Fibroblast of pulmonary artery (primary cell): Measurements from ENCODE around the gene VTI1B.

Experiments used
- DNase-seq: peaks from one replicate; pipeline ENCODE4 v3.0.0-alpha.2; 2010; ENCODE audit warnings: low read depth
- H3K4me3 ChIP-seq: replicated peaks from 2 replicates; pipeline ENCODE4 v1.5.1; 2011; ENCODE audit warnings: low read depth, mild to moderate bottlenecking, control low read depth, low read length, moderate library complexity
- TF ChIP-seq, protein P1 (sequence below): IDR thresholded peaks from 2 replicates; pipeline ENCODE4 v1.5.1; 2011; ENCODE audit warnings: mild to moderate bottlenecking, control low read depth, low read length, inconsistent platforms; ENCODE audit errors: missing control alignments

The VTI1B gene

DNA sequence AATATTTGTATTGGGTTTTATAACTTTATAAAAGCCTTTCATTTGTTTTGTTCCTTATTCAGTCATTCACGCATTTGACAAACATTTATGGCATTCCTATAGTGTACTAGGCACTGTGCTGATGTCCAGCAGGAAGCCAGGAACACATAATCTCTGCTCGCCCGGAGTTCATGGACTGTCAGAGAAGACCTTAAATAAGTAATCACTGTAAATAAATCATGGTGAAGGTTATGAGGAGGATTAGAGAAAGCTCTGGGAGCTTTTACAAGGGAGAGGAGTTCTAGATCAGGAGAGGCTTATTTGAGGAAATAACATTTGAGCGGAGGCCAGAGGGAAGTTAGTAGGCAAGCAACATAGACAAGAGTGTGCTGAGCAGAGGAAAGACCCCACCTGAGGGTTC is 22.6 kb upstream of the VTI1B start:
- DNase-seq, result no peak
- TF ChIP-seq, protein P1, sequence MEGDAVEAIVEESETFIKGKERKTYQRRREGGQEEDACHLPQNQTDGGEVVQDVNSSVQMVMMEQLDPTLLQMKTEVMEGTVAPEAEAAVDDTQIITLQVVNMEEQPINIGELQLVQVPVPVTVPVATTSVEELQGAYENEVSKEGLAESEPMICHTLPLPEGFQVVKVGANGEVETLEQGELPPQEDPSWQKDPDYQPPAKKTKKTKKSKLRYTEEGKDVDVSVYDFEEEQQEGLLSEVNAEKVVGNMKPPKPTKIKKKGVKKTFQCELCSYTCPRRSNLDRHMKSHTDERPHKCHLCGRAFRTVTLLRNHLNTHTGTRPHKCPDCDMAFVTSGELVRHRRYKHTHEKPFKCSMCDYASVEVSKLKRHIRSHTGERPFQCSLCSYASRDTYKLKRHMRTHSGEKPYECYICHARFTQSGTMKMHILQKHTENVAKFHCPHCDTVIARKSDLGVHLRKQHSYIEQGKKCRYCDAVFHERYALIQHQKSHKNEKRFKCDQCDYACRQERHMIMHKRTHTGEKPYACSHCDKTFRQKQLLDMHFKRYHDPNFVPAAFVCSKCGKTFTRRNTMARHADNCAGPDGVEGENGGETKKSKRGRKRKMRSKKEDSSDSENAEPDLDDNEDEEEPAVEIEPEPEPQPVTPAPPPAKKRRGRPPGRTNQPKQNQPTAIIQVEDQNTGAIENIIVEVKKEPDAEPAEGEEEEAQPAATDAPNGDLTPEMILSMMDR, result no peak
- no peak overlapping the region for H3K4me3 ChIP-seq

DNA sequence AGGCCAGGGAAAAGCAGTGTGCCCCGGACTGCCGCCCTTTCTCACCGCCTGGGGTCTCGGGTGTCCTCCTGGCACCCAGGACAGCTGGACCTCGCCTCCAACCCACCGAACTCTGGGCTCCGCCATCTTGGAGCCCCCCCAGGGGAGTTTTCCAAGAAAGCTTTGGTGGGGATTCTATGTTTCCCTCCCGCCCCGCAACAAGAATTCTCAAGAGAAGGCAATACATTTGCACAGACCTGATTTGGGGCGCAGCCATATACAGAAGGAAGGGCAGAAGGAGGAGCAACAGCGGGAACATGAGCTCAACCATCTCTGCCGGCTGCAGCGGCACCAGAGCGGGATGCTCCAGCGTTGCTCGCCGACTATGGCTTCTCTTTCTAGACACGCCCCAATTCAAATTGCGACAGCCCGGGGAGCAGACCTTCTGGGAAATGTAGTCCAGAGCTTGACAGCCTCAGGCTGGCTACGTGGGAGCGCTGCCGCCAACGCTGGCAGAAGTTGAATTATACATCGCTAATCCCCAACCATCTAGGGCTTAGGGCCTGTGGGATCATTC is 21.0 kb upstream of the VTI1B start, which contains the start of gene RDH11:
Gene RDH11 (minus strand): TSS at position 371 of the 556 bp plus-strand sequence. CDS start 61 bp downstream, at position 310.
- TF ChIP-seq, protein P1, result no peak
- peak; percentile 93 for DNase-seq
- H3K4me3 ChIP-seq, result peak within 1 kb of the TSS; percentile 99

DNA sequence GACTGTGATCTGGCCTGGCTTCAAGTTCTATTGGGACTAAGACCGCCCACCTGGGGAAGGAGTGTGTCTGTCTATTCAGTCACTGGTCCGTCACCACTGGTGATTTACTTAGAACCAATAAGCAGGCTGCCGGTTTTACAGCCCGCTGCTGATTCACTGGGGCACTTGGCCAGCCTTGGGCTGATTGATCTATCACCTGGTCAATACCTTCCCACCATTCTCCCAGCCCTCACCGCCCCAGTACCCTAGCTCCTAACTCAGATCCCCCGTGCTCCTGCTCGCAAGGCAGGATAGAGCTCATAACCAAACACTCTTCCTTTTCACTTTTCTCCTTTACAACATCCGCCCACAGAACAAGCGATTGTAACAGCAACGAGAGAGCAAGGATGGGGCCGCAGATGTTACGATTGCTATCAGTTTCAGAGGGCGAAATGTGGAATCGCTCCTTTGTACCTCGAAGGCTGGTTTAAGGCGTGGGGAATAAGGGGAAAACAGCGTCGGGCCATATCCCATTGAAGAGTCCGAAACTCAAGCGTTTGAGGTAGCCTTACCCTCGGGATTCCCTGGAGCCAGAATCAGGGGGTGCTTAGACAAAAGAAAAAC is 20.5 kb upstream of the VTI1B start:
- peak; percentile 92 for DNase-seq
- TF ChIP-seq, protein P1, result no peak
- peak overlapping the region; percentile 99 for H3K4me3 ChIP-seq

DNA sequence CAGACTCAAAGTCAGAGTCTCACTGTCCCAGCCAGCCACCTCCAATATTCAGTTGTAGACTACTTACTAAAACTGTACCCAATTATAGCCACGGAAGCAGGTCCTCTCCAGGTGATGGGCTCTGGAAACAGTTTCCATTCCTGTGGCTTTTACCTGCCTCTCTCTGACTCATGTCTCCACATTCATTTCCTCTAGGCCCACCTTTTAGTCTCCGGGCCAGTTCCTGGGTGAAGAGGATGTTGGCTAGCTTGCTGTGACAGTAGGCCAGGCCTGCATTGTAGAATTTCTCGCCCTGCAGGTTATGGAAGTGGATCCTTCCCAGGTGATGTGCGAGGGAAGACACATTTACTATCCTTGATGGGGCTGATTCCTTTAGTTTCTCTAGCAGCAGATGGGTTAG is 15.6 kb upstream of the VTI1B start:
- TF ChIP-seq, protein P1, result no peak
- H3K4me3 ChIP-seq, result no peak overlapping the region
- DNase-seq, result no peak

DNA sequence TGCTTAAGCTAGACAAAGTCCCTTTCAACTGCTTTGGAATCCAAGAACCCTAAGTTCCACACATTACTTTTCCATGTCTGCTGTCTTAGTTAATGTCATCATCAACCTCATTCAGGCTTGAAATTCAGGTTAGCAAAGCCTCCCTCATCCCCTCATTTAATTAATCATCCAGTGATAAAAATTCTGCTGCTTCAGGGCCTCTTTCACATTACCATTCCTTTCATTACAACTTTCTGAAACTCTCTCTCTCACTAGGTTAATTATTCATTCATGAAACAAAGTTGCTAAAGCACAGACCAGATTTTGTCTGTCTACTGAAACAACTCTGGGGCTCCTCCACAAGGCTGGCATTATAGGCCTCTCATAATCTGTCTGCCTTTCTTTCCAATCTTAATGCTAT is 9.4 kb upstream of the VTI1B start:
- TF ChIP-seq, protein P1, result no peak
- no peak overlapping the region for H3K4me3 ChIP-seq
- no peak for DNase-seq

DNA sequence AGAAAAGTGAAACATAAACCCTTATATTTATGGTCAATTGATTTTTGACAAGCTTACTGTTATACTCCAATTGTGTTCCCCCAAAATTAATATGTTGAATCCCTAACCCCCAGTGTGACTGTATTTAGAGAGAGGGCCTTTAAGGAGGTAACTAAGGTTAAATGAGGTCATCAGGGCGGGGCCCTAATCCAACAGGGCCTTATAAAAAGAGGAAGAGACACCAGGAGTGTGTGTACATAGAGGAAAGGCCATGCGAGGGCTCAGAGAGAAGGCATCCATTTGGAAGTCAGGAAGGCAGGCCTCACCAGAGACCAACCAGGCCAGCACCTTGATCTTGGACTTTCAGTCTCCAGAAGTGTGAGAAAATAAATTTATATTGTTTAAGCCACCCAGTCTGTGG is 6.5 kb upstream of the VTI1B start:
- no peak overlapping the region for H3K4me3 ChIP-seq
- no peak for DNase-seq
- TF ChIP-seq, protein P1, result no peak

DNA sequence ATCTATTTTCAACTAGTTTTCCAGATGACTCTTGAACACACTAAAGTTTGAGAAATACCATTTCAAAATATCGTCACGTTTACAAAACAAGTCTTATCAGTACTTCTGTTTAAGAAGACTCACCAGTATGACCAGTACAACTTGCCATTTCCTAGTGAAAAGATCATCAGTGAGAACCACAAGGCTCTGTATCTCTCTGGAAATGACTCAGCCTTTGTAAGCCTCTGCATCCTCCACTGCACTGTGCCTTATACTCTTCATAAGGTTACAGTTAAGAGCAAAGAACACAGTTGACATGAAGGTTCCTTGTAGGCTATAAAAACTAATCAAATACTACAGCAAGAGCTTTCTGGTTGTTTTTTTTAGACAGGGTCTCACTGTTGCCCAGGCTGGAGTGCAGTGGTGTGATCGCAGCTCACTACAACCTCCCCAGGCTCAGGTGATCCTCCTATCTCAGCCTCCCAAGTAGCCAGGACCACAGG is 5.7 kb upstream of the VTI1B start:
- peak; percentile 93 for DNase-seq
- TF ChIP-seq, protein P1, result no peak
- H3K4me3 ChIP-seq, result no peak overlapping the region
